Epithelial cell of esophagus (primary cell): ENCODE data around the gene DBNDD2.
A peak's percentile ranks its signal among the peaks of the same experiment; 100 is the strongest.

ENCODE experiments used
- DNase-seq: peaks from one replicate; pipeline ENCODE4 v3.0.0; 2010; ENCODE audit warnings: low read depth
- H3K4me3 ChIP-seq: 2 replicates; pipeline ENCODE4 v1.5.1; 2011; ENCODE audit warnings: mild to moderate bottlenecking, low read length, control low read depth
- CTCF ChIP-seq: IDR thresholded peaks from 2 replicates; pipeline ENCODE4 v1.5.1; 2011; ENCODE audit warnings: low read depth, mild to moderate bottlenecking, low read length, control low read depth, inconsistent platforms; ENCODE audit not compliant: insufficient read depth; ENCODE audit errors: missing control alignments

DBNDD2 gene

GRCh38 chr20:45378191-45378590, 29.9 kb upstream of the DBNDD2 start, which contains the start of gene TP53TG5:
Gene TP53TG5 (minus strand): TSS chr20:45378325. CDS start chr20:45378236, 89 bp downstream.
- no peak for TF ChIP-seq CTCF
- no peak within 1 kb of the TSS for H3K4me3 ChIP-seq
- no peak for DNase-seq

- H3K4me3 ChIP-seq, result no peak overlapping the region
- DNase-seq, result no peak
- no peak for TF ChIP-seq CTCF
These were observed 20.8 kb upstream of the DBNDD2 start for GRCh38 chr20:45387274-45387673.

GRCh38 chr20:45390931-45391330, 17.2 kb upstream of the DBNDD2 start:
- DNase-seq, result peak; percentile 22
- no peak for TF ChIP-seq CTCF
- H3K4me3 ChIP-seq, result no peak overlapping the region

DNA sequence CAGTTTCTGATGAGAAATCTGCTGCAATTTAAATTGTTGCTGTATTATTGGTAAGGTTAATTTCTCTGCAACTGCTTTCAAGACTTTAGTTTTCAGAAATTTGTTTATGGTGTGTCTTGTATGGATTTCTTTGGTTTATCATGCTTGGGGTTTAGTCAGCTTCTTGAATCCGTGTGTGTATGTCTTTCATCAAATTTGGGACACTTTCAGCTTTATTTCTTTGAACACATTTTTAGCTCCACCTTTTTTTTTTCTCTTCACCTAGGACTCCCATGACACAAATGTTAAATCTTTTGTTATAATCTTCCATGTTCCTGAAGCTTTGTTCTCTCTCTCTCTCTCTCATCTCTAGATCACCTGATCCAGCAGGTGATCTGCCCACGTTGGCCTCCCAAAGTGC, 16.5 kb upstream of the DBNDD2 start:
- no peak for TF ChIP-seq CTCF
- DNase-seq, result no peak
- H3K4me3 ChIP-seq, result no peak overlapping the region

DNA sequence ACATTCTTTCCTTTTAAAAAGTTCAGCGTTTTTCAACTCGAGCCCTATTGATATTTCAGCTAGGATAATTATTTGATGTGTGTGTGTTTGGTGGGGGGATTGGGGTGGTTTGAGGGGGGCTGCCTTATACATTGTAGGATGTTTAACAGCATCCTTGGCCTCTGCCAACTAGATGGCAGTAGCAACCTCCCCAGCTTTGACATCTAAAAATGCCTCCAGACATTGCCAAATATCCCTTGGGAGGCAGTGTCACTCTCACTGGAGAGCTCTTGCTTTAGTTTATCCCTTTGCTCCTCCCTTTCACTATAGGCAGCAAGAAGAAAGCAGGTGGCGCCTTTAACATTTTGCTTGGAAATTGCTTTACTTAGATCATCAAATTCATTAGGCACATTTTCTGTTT, 15.4 kb upstream of the DBNDD2 start:
- DNase-seq, result no peak
- peak; percentile 26 for TF ChIP-seq CTCF
- H3K4me3 ChIP-seq, result no peak overlapping the region

DNA sequence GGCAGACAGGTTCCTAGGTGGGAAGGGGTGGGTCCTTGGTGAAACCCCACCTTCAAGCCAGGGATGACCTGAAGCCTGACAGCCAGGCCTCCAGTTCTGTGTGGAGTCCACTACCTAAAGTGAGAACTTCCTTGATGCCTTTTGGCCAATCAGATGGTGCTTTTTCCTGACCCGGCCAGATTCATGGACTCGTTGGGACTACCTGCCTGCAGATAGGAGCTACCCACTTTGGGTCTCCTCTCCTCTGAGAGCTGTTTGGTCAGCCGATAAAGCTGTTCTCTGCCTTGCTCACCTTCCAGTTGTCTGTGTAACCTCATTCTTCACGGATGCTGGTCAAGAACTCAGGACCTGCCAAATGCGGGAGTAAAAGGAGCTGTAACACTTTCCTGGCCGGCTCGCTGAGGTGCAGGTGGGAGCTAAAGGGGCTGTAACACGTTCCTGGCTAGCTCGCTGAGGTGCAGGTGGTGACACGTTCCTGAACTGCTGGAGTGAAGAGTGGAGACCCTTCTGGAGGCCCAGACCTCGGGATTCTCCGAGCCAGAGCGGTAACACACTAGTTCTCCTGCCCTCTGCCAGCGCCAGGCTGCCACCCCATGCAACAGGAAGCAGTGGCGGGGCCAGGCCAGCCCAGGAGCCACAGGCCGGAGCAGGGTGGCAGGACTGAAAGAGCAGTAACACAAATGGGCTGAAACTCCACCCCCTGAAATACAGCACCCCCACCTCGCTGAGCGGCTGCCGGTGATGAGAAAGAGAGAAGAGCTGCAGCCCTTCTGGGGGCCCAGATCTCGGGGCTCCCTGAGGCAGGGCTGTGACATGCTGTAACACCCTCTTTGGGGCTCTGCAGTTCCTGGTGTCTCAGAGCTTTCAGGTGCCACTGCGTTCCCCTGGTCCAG, 13.6 kb upstream of the DBNDD2 start:
- no peak overlapping the region for H3K4me3 ChIP-seq
- TF ChIP-seq CTCF, result no peak
- no peak for DNase-seq

DNA sequence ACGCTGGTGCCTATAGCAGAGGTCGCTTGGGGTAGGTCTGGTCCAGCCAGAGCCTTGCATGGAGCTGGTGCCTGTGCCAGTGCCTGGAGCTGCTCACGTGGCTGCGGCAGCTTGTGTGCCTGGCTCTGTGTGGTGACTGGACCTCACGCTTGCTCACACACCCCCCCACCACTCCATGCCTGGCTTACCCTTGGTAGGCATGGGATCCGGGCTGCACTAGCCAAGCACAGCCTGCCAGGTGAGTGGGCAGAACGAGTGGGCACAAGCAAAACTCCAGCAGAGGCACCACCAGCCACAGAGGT, 13.0 kb upstream of the DBNDD2 start:
- no peak for TF ChIP-seq CTCF
- no peak overlapping the region for H3K4me3 ChIP-seq
- no peak for DNase-seq
